SK-N-SH (cell line): ENCODE measurements around the gene SAMD4B.

Experiments used
- EZH2phosphoT487 ChIP-seq: fragments of 200-600 bp; sonication (generic); IDR thresholded peaks from 2 replicates; pipeline ENCODE4 v1.6.1; 2017; ENCODE audit warnings: low read depth, mixed run types, mild to moderate bottlenecking, antibody characterized with exemption, moderate library complexity, borderline replicate concordance
- FOXJ3 ChIP-seq: sonication (generic); formaldehyde crosslinking; IDR thresholded peaks from 2 replicates; pipeline ENCODE4 v1.5.1; 2020; ENCODE audit warnings: mild to moderate bottlenecking, missing genetic modification reagents
- NFIC ChIP-seq: IDR thresholded peaks from 2 replicates; pipeline ENCODE4 v1.4.0; 2012; ENCODE audit warnings: borderline replicate concordance
- POLR2AphosphoS5 ChIP-seq: IDR thresholded peaks from 2 replicates; pipeline ENCODE4 v1.6.1; 2012; ENCODE audit warnings: low read depth, low read length
- RXRA ChIP-seq: IDR thresholded peaks from 2 replicates; pipeline ENCODE4 v1.4.0; 2012; ENCODE audit warnings: low read depth, mild to moderate bottlenecking, borderline replicate concordance

GRCh38 chr19:39389631-39390414, 47.6 kb downstream of the SAMD4B start:
- TF ChIP-seq EZH2phosphoT487 (no peak), POLR2AphosphoS5 (no peak), FOXJ3 (CRISPR knock-in tag) (no peak), RXRA (no peak), NFIC (no peak)
